Keratinocyte (primary cell): ENCODE results near the gene MCEMP1. TPM values are rescaled to one million over a fixed set of nuclear protein-coding genes. Genes with fewer than 3 reads are reported as not detected.

Experiments used
- DNase-seq: peaks from one replicate; pipeline ENCODE4 v3.0.0-alpha.2; 2011; ENCODE audit warnings: low read depth, missing footprints, low spot score
- FAIRE-seq: peaks from 2 replicates; lab custom pipeline; 2011; peaks lifted over from hg19 to GRCh38; lab: Jason Lieb, UNC
- H2AFZ ChIP-seq: 2 replicates; pipeline ENCODE4 v1.6.0; 2012; ENCODE audit warnings: low read length, control low read depth, inconsistent platforms; ENCODE audit not compliant: control insufficient read depth
- H3K27ac ChIP-seq: 2 replicates; pipeline ENCODE4 v1.5.1; 2011; ENCODE audit warnings: low read length; ENCODE audit not compliant: control insufficient read depth, insufficient read depth
- H3K27me3 ChIP-seq: 3 replicates; pipeline ENCODE4 v1.6.0; 2011; ENCODE audit warnings: low read length; ENCODE audit not compliant: control insufficient read depth, insufficient read depth; ENCODE audit errors: extremely low read depth
- H3K36me3 ChIP-seq, 2 experiments: 2 replicates in 1 of 2; 3 replicates in 1 of 2; pipeline ENCODE4 v1.5.1; 2011; ENCODE audit warnings: low read length in 2 of 2, mild to moderate bottlenecking in 1 of 2; ENCODE audit not compliant: control insufficient read depth in 2 of 2, insufficient read depth in 2 of 2; ENCODE audit errors: extremely low read depth in 1 of 2
- H3K4me1 ChIP-seq: 3 replicates; pipeline ENCODE4 v1.5.1; 2011; ENCODE audit warnings: low read length; ENCODE audit not compliant: control insufficient read depth, insufficient read depth; ENCODE audit errors: extremely low read depth
- H3K4me2 ChIP-seq: 3 replicates; pipeline ENCODE4 v1.6.0; 2011; ENCODE audit warnings: low read depth, low read length; ENCODE audit not compliant: control insufficient read depth, insufficient read depth; ENCODE audit errors: extremely low read depth
- H3K4me3 ChIP-seq, 3 experiments: fragments of 200-600 bp in 1 of 3; sonication (generic) in 1 of 3; 2 replicates in 2 of 3; 3 replicates in 1 of 3; pipeline ENCODE4 v1.5.1; 2011 to 2016; ENCODE audit warnings: low read length in 3 of 3, mild to moderate bottlenecking in 3 of 3, control low read depth in 2 of 3, inconsistent platforms in 1 of 3, low read depth in 1 of 3, mixed read lengths in 1 of 3, mixed run types in 1 of 3, moderate library complexity in 1 of 3; ENCODE audit not compliant: control insufficient read depth in 2 of 3, insufficient read depth in 2 of 3; ENCODE audit errors: extremely low read depth in 1 of 3
- H3K79me2 ChIP-seq: 2 replicates; pipeline ENCODE4 v1.6.0; 2012; ENCODE audit warnings: low read length; ENCODE audit not compliant: control insufficient read depth, insufficient read depth
- H3K9ac ChIP-seq: 3 replicates; pipeline ENCODE4 v1.6.0; 2011; ENCODE audit warnings: low read length; ENCODE audit not compliant: control insufficient read depth, insufficient read depth; ENCODE audit errors: extremely low read depth
- H3K9me1 ChIP-seq: 3 replicates; pipeline ENCODE4 v1.6.0; 2011; ENCODE audit warnings: low read length; ENCODE audit not compliant: control insufficient read depth, insufficient read depth; ENCODE audit errors: extremely low read depth
- H3K9me3 ChIP-seq: 2 replicates; pipeline ENCODE4 v1.5.1; 2012; ENCODE audit warnings: low read depth, low read length; ENCODE audit not compliant: control insufficient read depth
- H4K20me1 ChIP-seq: 3 replicates; pipeline ENCODE4 v1.6.0; 2011; ENCODE audit warnings: low read length; ENCODE audit not compliant: control insufficient read depth, insufficient read depth; ENCODE audit errors: extremely low read depth
- EZH2 ChIP-seq: IDR thresholded peaks from one replicate; pipeline ENCODE4 v1.6.1; 2012; ENCODE audit warnings: inconsistent platforms, mild to moderate bottlenecking, low read length, moderate library complexity
- dilution Hi-C: fragments of 300-500 bp; cut with MboI; formaldehyde crosslinking; loops from one replicate; pipeline ENCODE4 v1.7.0; 2020; ENCODE audit warnings: low sequenced_read_pairs; ENCODE audit not compliant: extremely low pct_ligation_motif_present
- polyA plus RNA-seq, 5 experiments: library from polyadenylated mRNA; depleted of rRNA in 3 of 5; stranded (reverse) in 3 of 5; stranded (forward) in 1 of 5; unstranded in 1 of 5; fragments of >200 nt; gene quantifications; 1 replicate in 1 of 5; 2 replicates in 3 of 5; 3 replicates in 1 of 5; pipeline versions ENCODE4 v1.2.1 to v1.2.3, GENCODE V29; 2011 to 2012; ENCODE audit warnings: missing spikeins in 2 of 5, low read depth in 1 of 5, low replicate concordance in 1 of 5
- TF ChIP-seq, protein P1 (sequence below), 3 experiments: IDR thresholded peaks in 1 of 3; conservative IDR thresholded peaks in 1 of 3; optimal IDR thresholded peaks in 1 of 3; 2 replicates in 2 of 3; 3 replicates in 1 of 3; pipeline versions ENCODE3 to v1.5.1; 2011; ENCODE audit warnings: low read length in 3 of 3, mild to moderate bottlenecking in 3 of 3, moderate library complexity in 2 of 3, control low read depth in 1 of 3, inconsistent platforms in 1 of 3; ENCODE audit not compliant: insufficient read depth in 2 of 3; ENCODE audit errors: extremely low read depth in 1 of 3

MCEMP1 gene
- polyA plus RNA-seq, 1 donor (not counting 4 experiments of a cell fraction or from before 2014, with no cell fraction given), result not detected

DNA sequence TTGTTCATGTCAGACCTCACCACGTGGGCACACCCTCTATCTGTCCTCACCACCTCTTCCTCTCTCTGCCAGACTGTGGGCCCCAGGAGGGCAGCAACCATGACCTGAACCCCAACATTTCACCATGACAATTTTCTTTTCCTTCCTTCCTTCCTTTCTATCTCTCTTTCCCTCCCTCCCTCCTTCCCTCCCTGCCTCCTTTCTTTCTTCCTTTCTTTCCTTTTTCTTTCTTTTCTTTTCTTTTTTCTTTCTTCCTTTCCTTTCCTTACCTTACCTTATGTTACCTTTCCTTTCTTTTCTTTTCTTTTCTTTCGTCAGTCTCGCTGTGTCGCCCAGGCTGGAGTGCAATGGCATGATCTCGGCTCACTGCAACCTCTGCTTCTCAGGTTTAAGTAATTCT lies 33.7 kb downstream of the MCEMP1 start:
- TF ChIP-seq, protein P1, sequence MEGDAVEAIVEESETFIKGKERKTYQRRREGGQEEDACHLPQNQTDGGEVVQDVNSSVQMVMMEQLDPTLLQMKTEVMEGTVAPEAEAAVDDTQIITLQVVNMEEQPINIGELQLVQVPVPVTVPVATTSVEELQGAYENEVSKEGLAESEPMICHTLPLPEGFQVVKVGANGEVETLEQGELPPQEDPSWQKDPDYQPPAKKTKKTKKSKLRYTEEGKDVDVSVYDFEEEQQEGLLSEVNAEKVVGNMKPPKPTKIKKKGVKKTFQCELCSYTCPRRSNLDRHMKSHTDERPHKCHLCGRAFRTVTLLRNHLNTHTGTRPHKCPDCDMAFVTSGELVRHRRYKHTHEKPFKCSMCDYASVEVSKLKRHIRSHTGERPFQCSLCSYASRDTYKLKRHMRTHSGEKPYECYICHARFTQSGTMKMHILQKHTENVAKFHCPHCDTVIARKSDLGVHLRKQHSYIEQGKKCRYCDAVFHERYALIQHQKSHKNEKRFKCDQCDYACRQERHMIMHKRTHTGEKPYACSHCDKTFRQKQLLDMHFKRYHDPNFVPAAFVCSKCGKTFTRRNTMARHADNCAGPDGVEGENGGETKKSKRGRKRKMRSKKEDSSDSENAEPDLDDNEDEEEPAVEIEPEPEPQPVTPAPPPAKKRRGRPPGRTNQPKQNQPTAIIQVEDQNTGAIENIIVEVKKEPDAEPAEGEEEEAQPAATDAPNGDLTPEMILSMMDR (optimal IDR thresholded peaks at IDR 0.05 in 1 of 3, IDR thresholded peaks at IDR 0.05 in 1 of 3, conservative IDR thresholded peaks at IDR 0.05 in 1 of 3; ENCODE audit: extremely low read depth in 1 of 3, insufficient read depth in 2 of 3, low read length in 3 of 3), result no peak
- no peak for TF ChIP-seq EZH2
- Histone ChIP-seq H3K79me2 (no peaks in the 10 kb centered on the region), H3K9me1 (no peaks in the 10 kb centered on the region), H3K27ac (no peak overlapping the region), H3K9ac (no peak overlapping the region), H3K4me2 (no peak overlapping the region), H3K9me3 (no peaks in the 10 kb centered on the region), H4K20me1 (no peaks in the 10 kb centered on the region), H3K4me1 (no peaks in the 10 kb centered on the region), H3K36me3 (no peaks in the 10 kb centered on the region), H2AFZ (no peak overlapping the region), H3K4me3 (no peak overlapping the region), H3K27me3 (no peaks in the 10 kb centered on the region)
- dilution Hi-C loops, result no loop called here
- DNase-seq (no peak), FAIRE-seq (no peak)

DNA sequence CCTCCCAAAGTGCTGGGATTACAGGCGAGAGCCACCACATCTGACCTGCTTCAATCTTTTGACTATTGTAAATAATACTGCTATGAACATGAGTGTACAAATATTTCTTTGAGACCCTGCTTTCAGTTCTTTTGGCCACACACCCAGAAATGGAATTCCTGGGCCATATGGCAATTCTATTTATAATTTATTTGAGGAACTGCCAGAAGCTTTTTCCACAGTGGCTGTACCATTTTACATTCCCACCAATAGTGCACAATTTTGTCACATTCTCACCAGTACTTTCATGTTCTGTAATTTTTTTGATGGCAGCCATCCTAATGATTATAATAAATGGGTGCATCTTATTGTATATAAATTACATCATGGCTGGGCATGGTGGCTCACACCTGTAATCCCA lies 38.8 kb downstream of the MCEMP1 start:
- Histone ChIP-seq H3K27ac (no peak overlapping the region), H3K4me3 (no peak overlapping the region), H3K4me1 (no peaks in the 10 kb centered on the region), H3K36me3 (no peaks in the 10 kb centered on the region), H3K4me2 (no peak overlapping the region), H3K9ac (no peak overlapping the region), H4K20me1 (no peaks in the 10 kb centered on the region), H3K27me3 (no peaks in the 10 kb centered on the region), H3K79me2 (no peaks in the 10 kb centered on the region), H2AFZ (no peak overlapping the region), H3K9me3 (no peaks in the 10 kb centered on the region), H3K9me1 (no peaks in the 10 kb centered on the region)
- DNase-seq (no peak), FAIRE-seq (no peak)
- TF ChIP-seq EZH2, result no peak
- TF ChIP-seq, protein P1 (optimal IDR thresholded peaks at IDR 0.05 in 1 of 3, IDR thresholded peaks at IDR 0.05 in 1 of 3, conservative IDR thresholded peaks at IDR 0.05 in 1 of 3; ENCODE audit: extremely low read depth in 1 of 3, insufficient read depth in 2 of 3, low read length in 3 of 3), result no peak
- dilution Hi-C loops, result no loop called here
